K562 (cell line): ENCODE data around the gene ANKLE2. TPM values are rescaled to one million over a fixed set of nuclear protein-coding genes. Genes with fewer than 3 reads are reported as not detected.

Source experiments
- BCOR ChIP-seq: fragments of 450-650 bp; IDR thresholded peaks from 2 replicates; pipeline ENCODE4 v1.6.1; 2016
- C11orf30 ChIP-seq: fragments of 450-650 bp; IDR thresholded peaks from 2 replicates; pipeline ENCODE4 v1.6.1; 2016; ENCODE audit warnings: low read depth, mild to moderate bottlenecking
- CREBBP ChIP-seq: IDR thresholded peaks from one replicate; pipeline ENCODE4 v1.6.1; 2012; ENCODE audit warnings: low read depth, mild to moderate bottlenecking, control low read depth, inconsistent platforms, low read length
- EP300 ChIP-seq: IDR thresholded peaks from 2 replicates; pipeline ENCODE4 v1.6.1; 2012; ENCODE audit warnings: low read length, improper control_type of control experiment
- HDAC1 ChIP-seq, 2 experiments: fragments of 450-650 bp; IDR thresholded peaks; 2 replicates each; pipeline ENCODE4 v1.6.1; 2016 to 2017; ENCODE audit warnings: inconsistent platforms in 1 of 2, mild to moderate bottlenecking in 1 of 2, moderate library complexity in 1 of 2
- HDGF ChIP-seq: fragments of 450-650 bp; IDR thresholded peaks from 2 replicates; pipeline ENCODE4 v1.6.1; 2016
- LCOR ChIP-seq: sonication (generic); formaldehyde crosslinking; IDR thresholded peaks from 2 replicates; pipeline ENCODE4 v1.8.0; 2022; ENCODE audit warnings: mild to moderate bottlenecking, missing genetic modification reagents
- MYBL2 ChIP-seq, 2 experiments: fragments of 450-650 bp in 1 of 2; sonication (generic) in 1 of 2; formaldehyde crosslinking in 1 of 2; IDR thresholded peaks; 2 replicates each; pipeline versions ENCODE4 v1.6.1 to v1.8.1; 2017 to 2022; ENCODE audit warnings: borderline replicate concordance in 1 of 2, inconsistent platforms in 1 of 2, low read depth in 1 of 2, mild to moderate bottlenecking in 1 of 2, missing genetic modification reagents in 1 of 2, moderate library complexity in 1 of 2
- NELFE ChIP-seq: IDR thresholded peaks from 2 replicates; pipeline ENCODE4 v1.6.1; 2011; ENCODE audit warnings: mild to moderate bottlenecking; ENCODE audit not compliant: insufficient read depth, insufficient read length
- NR2C2 ChIP-seq, 2 experiments: fragments of 200-800 bp in 1 of 2; sonication (Bioruptor generic) in 1 of 2; sonication (generic) in 1 of 2; formaldehyde crosslinking in 1 of 2; IDR thresholded peaks; 2 replicates each; pipeline versions ENCODE4 v1.6.1 to v1.8.0; 2016 to 2022; ENCODE audit warnings: mild to moderate bottlenecking in 1 of 2, missing compliant biosample characterization in 1 of 2, missing genetic modification characterization in 1 of 2, missing genetic modification reagents in 1 of 2
- RBM25 ChIP-seq: fragments of 200-400 bp; formaldehyde crosslinking; IDR thresholded peaks from 2 replicates; pipeline ENCODE4 v1.6.1; 2018; ENCODE audit warnings: low read length, low read depth, moderate library complexity; ENCODE audit not compliant: severe bottlenecking
- SAP30 ChIP-seq: fragments of 200-600 bp; sonication (generic); IDR thresholded peaks from 2 replicates; pipeline ENCODE4 v1.6.1; 2012; ENCODE audit warnings: borderline replicate concordance, low read depth, mild to moderate bottlenecking, moderate library complexity, low read length, control low read depth, inconsistent platforms; ENCODE audit not compliant: insufficient read depth, poor library complexity, severe bottlenecking
- SMC3 ChIP-seq: conservative IDR thresholded peaks from 2 replicates; pipeline ENCODE4 v1.6.1; 2011; ENCODE audit warnings: low read depth, low read length, improper control_type of control experiment; ENCODE audit not compliant: insufficient read depth
- SNIP1 ChIP-seq: fragments of 450-650 bp; IDR thresholded peaks from 2 replicates; pipeline ENCODE4 v1.7.1; 2017; ENCODE audit warnings: low read depth, mild to moderate bottlenecking
- TEAD1 ChIP-seq, 2 experiments: fragments of 450-650 bp in 1 of 2; sonication (generic) in 1 of 2; formaldehyde crosslinking; IDR thresholded peaks; 2 replicates each; pipeline versions ENCODE4 v1.4.0 to v1.8.0; 2020 to 2022; ENCODE audit warnings: mild to moderate bottlenecking in 2 of 2, missing genetic modification reagents in 1 of 2
- THRB ChIP-seq: fragments of 450-650 bp; formaldehyde crosslinking; conservative IDR thresholded peaks from 2 replicates; pipeline ENCODE4 v1.4.0; 2022; ENCODE audit warnings: mild to moderate bottlenecking, missing genetic modification characterization
- YY1 ChIP-seq, 3 experiments: IDR thresholded peaks; 2 replicates each; pipeline ENCODE4 v1.6.1; 2011; ENCODE audit warnings: low read length in 2 of 3, mild to moderate bottlenecking in 2 of 3, moderate library complexity in 2 of 3, borderline replicate concordance in 1 of 3, control low read depth in 1 of 3, low read depth in 1 of 3; ENCODE audit not compliant: insufficient read depth in 3 of 3, insufficient replicate concordance in 2 of 3, control insufficient read depth in 1 of 3, insufficient read length in 1 of 3; ENCODE audit errors: extremely low read depth in 1 of 3
- ZBTB26 ChIP-seq: fragments of 450-650 bp; formaldehyde crosslinking; IDR thresholded peaks from 2 replicates; pipeline ENCODE4 v1.4.0; 2022; ENCODE audit warnings: missing genetic modification characterization
- ZFP30 ChIP-seq: fragments of 250-450 bp; sonication (Bioruptor Pico); IDR thresholded peaks from 2 replicates; pipeline ENCODE4 v1.8.0; 2022; ENCODE audit warnings: moderate library complexity, mild to moderate bottlenecking, inconsistent platforms, borderline replicate concordance
- ZNF445 ChIP-seq: fragments of 250-450 bp; sonication (Bioruptor Pico); IDR thresholded peaks from 2 replicates; pipeline ENCODE4 v1.4.0; 2020; ENCODE audit warnings: low read depth, mild to moderate bottlenecking, moderate library complexity
- ZNF57 ChIP-seq: fragments of 450-650 bp; formaldehyde crosslinking; IDR thresholded peaks from 2 replicates; pipeline ENCODE4 v1.4.0; 2020; ENCODE audit warnings: mild to moderate bottlenecking, moderate library complexity
- ZNF717 ChIP-seq: fragments of 250-450 bp; sonication (Bioruptor Pico); IDR thresholded peaks from 2 replicates; pipeline ENCODE4 v1.5.0; 2021
- ZNF76 ChIP-seq: fragments of 250-450 bp; sonication (Bioruptor Pico); IDR thresholded peaks from 2 replicates; pipeline ENCODE4 v1.4.0; 2020; ENCODE audit warnings: mild to moderate bottlenecking, moderate library complexity, borderline replicate concordance
- ZNF79 ChIP-seq: fragments of 250-450 bp; sonication (Bioruptor Pico); IDR thresholded peaks from 2 replicates; pipeline ENCODE4 v1.4.0; 2020; ENCODE audit warnings: low read depth, mild to moderate bottlenecking, moderate library complexity
- polyA plus RNA-seq, 8 experiments: library from polyadenylated mRNA; depleted of rRNA in 4 of 8; stranded (reverse) in 5 of 8; unstranded in 3 of 8; fragments of >200 nt; fragmentation: Nextera tagmentation in 2 of 8; fragmentation: Illumina TruSeq in 1 of 8; extraction: Ambion mirVana in 2 of 8; extraction: Trizol in 1 of 8; gene quantifications; 2 replicates each; pipeline versions ENCODE4 v1.2.1 to v1.2.3, GENCODE V29; 2011 to 2014; ENCODE audit warnings: inconsistent platforms in 1 of 8, missing spikeins in 1 of 8
- total RNA-seq, 7 experiments: library from RNA; depleted of rRNA in 6 of 7; stranded (reverse); fragments of >200 nt in 6 of 7; fragmentation: Illumina TruSeq in 2 of 7; extraction: Trizol in 2 of 7; gene quantifications; 2 replicates each; pipeline versions ENCODE4 v1.2.1 to v1.2.3, GENCODE V29; 2011 to 2021; ENCODE audit warnings: low replicate concordance in 1 of 7
- TF ChIP-seq, protein P1 (sequence below): fragments of 250-450 bp; sonication (Bioruptor Pico); IDR thresholded peaks from 2 replicates; pipeline ENCODE4 v1.8.0; 2021; ENCODE audit warnings: moderate library complexity, mild to moderate bottlenecking, inconsistent platforms

ANKLE2 gene
- total and polyA plus RNA-seq, 9 of the 15 experiments (the other 6 are each of a cell fraction or from before 2014, with no cell fraction given) = 3.2 to 57.7 (median 45.6) TPM

- no peak for TF ChIP-seq NR2C2 (CRISPR knock-in tag; IDR thresholded peaks at IDR 0.05)
- no peak; the same call in 1 of the 2 replicates for TF ChIP-seq NR2C2 (tag; IDR thresholded peaks at IDR 0.05)
- TF ChIP-seq MYBL2 (IDR thresholded peaks at IDR 0.05; ENCODE audit: low read depth) = no peak
- no peak for TF ChIP-seq MYBL2 (CRISPR knock-in tag; IDR thresholded peaks at IDR 0.05; ENCODE audit: borderline replicate concordance)
- TF ChIP-seq, protein P1, sequence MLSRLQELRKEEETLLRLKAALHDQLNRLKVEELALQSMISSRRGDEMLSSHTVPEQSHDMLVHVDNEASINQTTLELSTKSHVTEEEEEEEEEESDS (CRISPR knock-in tag) = no peak
- no peak for TF ChIP-seq ZNF79 (CRISPR knock-in tag)
- TF ChIP-seq CREBBP = no peak
- TF ChIP-seq BCOR = peak; percentile 76
- TF ChIP-seq RBM25 = peak; percentile 32
- no peak for TF ChIP-seq C11orf30
- no peak for TF ChIP-seq EP300
- TF ChIP-seq SNIP1 = no peak
- TF ChIP-seq ZNF76 (CRISPR knock-in tag) = no peak
- TF ChIP-seq SAP30 = peak; percentile 46
- TF ChIP-seq HDGF = no peak
- 0 out of 4 replicates have a peak, but pooled peaks of 1 of the 2 experiments have one; percentile 39 for TF ChIP-seq HDAC1 (IDR thresholded peaks at IDR 0.05)
- TF ChIP-seq SMC3 = no peak
- TF ChIP-seq YY1 (IDR thresholded peaks at IDR 0.05; ENCODE audit: borderline replicate concordance in 1 of 3, control insufficient read depth in 1 of 3, extremely low read depth in 1 of 3, insufficient read depth in 3 of 3, insufficient read length in 1 of 3, insufficient replicate concordance in 2 of 3, low read depth in 1 of 3, low read length in 2 of 3) = peak in 1 of 3 experiments; percentile 23
- TF ChIP-seq LCOR (CRISPR knock-in tag) = peak; percentile 65; the same call in 1 of the 2 replicates
- TF ChIP-seq NELFE = no peak
- no peak for TF ChIP-seq ZNF57 (CRISPR knock-in tag)
- no peak for TF ChIP-seq ZNF445 (CRISPR knock-in tag)
- TF ChIP-seq THRB (CRISPR knock-in tag) = no peak
- TF ChIP-seq ZFP30 (CRISPR knock-in tag) = no peak
- TF ChIP-seq TEAD1 (CRISPR knock-in tag; IDR thresholded peaks at IDR 0.05) = 0 out of 4 replicates have a peak, but pooled peaks of 1 of the 2 experiments have one; percentile 53
- TF ChIP-seq ZBTB26 (CRISPR knock-in tag) = no peak
- no peak for TF ChIP-seq ZNF717 (CRISPR knock-in tag)
Measured at GRCh38 chr12:132711080-132711843, 50.4 kb downstream of the ANKLE2 start (continued).
